GM19468 (cell line): ENCODE results near the gene TRAF1.

Experiments
- ATAC-seq: cut with Tn5 transposase; IDR thresholded peaks from one replicate; pipeline ENCODE4 v1.9.1; 2021; ENCODE audit warnings: mild to moderate bottlenecking, moderate library complexity, moderate number of reproducible peaks; ENCODE audit not compliant: unreplicated experiment; ENCODE audit errors: extremely low read depth

The TRAF1 gene

DNA sequence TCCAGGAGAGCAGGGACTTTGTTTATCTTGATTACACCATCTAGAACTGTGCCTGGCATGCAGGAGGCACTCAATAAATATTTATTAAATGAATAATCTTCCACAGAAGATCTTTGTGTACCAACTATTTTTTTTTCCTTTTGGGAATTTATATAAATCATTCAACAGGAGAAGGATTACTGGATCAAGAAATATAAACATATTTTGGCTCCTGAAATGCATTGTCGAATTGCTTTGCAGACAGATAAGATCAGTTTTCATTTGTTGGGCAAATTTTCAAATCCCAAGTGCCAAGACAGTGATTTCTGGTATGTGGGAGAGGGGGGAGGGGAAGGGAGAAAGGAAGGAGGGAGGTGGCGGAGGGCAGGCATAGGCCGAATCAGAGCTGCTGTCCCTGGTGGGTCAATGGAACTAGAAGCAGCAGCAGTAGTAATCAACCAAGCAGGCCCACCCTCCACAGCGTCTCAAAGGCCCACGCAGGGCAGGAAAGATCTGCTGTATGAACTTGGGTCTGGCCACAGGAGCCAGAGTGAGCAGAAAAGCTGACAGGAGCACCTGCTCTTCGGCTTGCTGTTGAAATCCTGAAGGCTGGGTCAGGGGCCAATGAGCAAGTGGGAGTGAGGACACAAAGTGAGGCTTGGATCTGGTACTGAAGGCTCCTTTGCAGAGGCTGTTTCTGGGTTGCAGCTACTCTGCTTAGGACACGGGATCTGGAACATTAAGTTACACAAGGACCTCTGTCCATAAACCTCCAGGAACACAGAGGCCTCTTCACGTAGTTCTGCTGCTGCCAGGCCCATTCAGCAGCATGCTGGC is 15.8 kb upstream of the TRAF1 start:
- ATAC-seq, result no peak

DNA sequence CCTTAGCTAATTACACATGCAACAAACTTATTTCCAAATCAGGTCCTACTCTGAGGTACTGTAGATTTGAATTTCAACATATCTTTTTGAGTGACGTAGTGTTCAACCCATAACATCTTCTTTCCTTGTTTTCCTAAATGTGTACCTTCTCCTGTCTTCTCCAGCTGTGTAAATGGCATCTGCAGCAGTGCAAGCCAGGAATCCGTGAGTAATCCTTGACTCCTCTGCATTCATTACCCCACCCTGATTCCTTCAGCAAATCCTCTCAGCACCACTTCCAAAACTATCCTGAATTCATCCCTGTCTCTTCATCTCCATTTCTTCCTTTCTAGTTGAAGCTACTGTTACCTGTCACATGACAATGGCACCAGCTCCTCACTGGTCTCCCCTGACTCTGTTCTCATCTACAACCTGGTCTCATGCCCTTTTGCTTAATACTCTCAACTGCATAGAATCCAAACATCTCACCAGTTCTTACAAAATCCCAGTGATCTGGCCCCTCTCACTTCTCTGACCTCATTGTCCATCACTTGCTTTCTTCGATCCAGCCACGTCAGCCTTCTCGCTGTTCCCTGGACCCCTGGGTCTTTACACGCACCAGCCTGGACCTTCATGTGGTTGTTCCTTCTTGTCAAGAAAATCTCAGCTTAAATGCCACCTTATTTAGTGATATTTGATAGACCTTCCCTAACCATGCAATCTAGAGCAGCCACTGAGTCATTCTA is 14.6 kb upstream of the TRAF1 start:
- no peak for ATAC-seq

DNA sequence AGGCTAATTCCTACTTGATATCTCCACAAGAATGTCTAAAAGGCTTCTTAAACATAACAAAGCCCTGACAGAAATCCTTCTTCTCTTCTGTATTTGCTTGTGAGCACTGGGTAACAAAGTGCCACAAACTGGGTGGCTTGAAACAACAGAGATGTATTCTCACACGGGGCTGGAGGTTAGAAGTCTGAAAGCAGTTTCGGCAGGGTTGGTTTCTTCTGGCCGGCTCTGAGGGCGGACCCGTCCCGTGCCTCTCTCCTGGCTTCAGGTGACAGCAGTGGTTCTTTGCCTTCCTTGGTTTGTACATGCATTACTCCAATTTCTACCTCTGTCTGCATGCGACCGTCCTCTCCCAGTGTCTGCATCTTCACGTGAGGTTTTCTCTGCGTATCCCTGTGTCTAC is 14.0 kb upstream of the TRAF1 start:
- ATAC-seq, result no peak

DNA sequence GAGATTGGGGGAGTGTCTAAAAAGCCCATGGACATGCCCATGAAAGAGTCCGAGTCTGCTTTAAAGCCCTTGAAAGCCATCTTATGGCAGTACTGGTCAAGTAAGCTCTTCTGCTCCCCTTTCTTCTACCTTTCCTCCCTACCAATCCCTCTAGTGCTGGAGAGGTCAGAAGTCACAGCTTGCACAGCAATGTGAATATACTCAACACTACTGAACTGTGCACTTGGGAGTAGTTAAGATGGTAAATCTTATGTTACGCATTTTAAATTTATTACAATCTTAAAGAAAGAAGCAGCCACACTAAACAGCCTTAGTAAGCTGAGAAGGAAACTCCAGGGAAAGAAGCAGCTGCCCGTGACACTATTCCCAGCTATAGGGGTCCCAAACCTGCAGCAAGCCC is 12.3 kb upstream of the TRAF1 start:
- ATAC-seq, result no peak

DNA sequence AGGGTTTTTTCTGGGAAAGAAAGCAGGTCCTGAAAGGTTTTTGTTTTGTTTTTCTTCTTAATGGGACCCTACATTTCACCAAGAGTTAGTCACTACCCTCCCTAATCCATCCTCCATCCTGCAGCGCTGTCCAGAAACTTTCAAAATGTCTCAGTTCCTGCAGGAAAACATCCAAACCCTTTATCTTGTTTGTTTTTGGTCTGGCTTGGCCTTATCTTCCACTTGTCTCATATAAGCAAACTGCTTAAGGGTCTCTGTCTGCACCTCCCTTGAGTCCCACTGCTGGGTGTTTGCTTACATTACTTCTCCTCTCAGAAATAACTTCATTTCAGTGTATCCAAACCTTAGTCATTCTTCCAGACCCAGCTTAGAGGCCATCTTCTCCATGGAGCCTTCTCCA is 11.0 kb upstream of the TRAF1 start:
- ATAC-seq, result no peak

DNA sequence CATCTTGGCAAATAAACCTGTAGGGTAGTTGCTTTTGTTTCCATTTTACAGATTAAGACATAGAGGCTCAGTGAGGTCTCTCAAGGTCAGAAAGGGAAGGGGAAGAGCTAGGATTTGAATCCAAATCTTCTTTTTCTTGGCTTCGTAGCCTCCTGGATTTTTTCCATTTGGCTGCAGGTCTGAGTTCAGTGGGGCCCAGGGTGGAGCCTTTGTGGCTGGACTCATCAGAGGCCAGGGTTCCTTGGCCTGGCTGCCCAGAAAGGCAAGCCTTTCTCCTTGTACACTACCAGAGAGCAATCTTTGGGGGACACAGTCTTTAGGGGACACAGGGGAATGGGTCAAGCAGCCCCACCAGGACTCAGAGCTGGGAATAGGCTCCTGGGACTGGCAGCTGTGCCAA is 10.5 kb upstream of the TRAF1 start:
- ATAC-seq, result no peak

DNA sequence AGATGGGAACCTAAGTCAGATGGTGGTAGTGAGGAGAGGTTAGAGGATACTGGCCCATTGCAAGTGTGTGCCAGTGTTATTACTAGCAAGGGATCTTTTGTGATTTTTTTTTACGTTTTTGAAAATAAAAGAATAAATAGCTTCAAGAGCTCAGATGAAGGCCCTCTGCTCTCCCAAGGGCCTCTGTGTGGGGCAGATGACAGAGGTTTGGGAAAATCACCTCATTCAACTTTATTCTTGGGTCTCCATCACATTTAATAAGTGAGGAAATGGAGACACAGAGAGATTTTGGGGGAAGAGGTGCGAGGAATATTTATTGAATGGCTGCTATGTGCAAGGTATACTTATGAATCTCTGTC is 10.1 kb upstream of the TRAF1 start:
- ATAC-seq, result no peak

DNA sequence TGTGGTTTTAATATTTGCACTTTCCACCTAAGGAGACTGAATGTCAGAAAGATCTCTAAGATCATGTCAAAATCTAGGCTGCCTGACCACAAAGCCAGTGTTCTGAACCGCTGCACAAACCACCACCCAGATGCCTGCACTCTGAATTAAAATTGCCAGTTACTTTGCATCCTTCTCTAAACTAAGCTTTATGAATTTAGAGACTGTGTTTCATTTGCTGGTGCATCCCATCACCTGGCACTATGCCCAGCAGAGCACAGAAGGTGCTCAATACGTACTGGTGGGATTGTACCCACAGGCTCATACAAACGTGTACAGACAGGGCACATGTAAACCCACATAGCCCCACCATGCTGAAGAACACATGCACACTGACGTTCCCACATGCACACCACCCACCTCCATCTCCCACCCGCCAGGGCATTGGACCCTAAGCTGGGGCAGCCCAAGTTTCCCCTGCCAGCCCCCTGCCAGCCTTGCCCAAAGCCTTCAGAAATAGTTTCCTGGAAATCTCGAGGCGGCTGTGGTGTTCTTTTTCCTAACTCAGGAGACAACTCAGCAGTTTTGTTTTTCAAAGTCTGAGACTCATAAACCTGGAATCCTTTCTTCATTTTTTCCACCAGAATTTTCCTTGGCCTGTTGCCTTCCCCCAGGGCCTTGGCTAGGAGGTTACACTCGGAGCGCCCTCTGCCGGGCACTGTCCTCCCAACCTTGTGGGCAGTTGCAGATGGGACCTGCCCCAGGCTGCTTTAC is 9.6 kb upstream of the TRAF1 start:
- no peak for ATAC-seq

DNA sequence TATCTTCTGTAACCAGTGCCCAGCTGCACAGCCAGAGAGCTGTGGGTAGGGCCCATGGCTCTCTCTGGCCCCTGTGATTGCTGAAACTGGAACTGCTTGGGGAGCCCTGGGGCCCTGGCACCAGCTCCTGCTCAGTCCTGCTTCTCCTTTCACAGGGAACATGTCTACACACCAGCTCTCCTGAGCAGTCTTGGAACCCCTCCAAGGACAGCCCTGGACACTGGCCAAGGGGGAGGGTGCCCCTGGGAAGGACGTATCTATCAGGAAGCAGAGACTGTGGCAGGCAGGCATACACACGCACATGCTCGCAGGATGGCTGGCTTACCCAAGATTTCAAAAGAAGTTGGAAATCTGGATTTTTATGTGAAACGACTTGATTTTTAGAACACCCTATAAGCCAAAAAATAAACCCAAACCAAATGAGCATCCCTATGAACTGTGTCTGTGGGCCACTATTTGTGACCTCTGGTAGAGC is 8.8 kb upstream of the TRAF1 start:
- no peak for ATAC-seq

DNA sequence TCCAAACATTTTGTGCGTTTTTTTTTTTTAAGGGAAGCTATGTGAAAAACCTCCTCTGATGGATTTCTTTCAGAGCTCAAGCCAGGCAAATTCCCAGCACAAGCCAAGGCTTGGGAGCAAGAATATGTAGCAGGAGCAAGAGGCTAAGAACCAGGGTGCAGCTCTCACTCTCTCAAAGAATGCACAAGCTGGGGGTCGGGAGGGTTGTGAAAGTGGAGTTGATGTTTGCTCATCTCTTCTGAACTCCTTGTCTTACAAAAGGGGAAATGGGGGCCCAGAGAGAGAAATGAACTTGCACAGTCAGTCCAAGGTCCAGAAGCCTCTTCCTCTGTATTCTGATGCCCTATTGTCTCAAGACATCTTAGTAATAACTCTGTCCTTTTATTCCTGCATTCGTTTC is 7.7 kb upstream of the TRAF1 start:
- no peak for ATAC-seq

DNA sequence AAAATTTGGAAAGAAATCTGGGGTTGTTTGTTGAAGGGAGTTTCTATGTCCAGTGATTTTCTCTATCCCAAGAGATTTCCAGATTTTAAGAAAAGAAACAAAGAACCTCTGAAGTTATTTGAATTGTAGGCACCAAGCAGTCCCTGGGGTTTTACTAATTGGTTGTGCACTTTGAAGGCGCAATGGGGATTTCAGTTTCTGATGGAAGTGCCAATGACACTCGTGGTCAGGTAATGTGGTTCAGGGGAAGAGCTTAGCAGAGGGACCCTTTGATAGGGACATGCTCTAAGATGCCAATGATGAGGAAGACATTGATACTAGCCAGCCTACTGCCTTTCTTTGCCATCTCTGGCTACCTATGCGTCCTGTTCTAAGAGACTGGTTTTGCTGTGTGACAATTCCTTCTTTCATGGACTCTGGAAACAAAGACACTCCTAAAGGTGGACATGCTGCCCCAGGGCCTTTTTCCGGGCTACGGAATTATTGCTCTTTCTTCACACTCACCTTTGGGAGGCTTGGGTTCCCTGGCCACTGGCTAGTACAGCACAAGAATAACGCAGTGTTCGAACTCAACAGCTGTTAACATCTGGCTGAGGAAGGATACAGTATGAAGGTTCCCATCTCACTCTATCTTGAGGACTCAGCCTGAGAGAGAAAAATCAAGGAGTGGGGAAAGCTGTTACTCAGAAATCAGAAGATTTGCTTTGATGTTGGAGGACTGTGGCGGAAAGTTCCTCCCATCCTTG is 6.9 kb upstream of the TRAF1 start:
- ATAC-seq, result no peak

DNA sequence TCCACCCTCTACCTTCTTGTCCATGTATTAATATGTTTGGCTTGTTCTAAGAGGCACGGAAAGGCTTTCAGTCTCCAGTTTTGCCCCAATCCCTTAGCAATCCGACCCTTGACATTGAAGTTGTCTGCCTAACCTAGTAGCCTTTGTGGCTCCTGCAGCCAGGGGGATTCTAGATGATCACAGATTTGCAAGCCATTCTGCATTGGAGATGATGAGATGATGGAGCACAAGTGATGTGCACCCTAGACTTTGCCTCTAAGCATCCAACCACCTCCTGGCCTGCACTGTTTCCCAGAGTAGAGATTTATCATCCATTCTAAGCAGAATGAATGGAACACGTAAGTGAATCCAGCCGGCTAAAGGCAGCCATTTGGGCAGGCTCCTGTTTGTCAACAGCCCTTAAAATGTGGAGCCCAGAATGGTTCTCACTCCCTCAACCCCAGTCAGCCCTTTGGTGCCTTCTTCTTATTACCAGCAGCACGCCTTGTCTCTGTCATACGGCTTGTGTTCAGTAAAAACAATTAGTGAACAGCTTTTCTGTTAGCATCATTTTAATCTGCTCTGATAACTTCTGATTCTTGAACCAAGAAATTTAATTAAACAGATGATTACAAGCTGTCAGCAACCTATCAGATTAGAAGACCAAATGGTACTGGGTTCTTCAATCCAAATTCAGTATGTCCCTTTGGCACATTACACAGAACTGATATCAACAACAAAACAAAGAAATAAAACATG is 5.7 kb upstream of the TRAF1 start:
- ATAC-seq, result no peak

DNA sequence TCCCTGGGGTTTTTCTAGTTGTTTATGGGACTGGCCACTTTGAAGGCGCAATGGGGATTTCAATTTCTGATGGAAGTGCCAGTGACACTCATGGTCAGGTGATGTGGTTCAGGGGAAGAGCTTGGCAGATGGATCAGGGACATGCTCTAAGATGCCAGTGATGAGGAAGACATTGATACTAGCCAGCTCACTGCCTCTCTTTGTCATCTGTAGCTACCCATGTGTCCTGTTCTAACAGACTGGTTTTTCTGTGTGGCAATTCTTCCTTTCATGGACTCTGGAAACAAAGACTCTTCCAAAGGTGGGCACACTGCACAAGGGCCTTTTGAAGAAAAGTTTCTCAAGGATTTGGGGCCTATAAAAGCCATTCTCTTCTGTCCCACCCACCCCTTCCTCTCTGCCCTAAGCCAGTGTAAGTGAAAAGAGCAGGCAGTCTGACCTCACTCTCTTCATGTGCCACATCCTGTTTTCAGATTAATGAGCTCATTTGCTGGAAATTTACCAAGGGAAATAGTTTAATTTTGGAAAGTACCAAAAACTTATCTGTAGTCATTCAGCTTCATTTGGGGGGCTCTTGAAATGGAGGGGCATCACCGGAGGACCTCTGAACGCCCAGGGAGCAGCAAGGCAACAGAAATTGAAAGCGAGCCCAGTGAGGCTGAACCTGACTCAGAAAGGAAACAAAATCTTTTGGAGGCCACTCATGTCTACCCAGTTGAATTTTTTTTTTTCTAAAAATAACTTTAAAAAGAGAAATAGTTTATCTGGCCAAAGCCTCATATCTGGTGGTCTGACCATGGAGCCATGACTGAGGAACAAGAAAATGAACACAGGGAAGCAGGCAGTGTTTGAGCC is 4.9 kb upstream of the TRAF1 start:
- ATAC-seq, result no peak

DNA sequence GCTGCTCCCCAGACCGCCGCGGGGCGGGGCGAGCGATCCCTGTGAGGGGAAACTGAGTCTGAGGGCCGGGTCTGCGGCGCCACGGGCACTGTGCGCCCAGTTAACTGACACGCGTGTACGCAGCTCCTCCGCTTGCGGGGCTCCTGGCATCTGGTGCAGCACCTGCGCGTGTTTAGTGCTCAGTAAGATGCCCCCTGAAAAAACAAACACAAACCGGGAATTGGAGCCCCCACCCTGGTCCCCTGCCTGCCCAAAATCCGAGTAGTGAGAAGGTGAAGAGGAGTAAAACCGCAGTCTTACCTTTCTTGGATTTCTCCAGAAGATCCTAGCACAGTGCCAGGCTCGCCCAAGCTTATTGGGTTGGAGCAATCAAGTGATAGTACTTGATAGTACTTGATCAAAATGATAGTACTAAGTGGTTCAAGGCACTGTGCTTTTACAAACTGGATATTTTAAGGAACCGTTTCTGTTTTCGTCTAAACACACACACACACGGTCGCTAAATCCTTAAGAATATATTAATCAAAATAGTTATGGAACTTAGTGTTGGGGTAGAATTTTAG is 2.7 kb upstream of the TRAF1 start:
- no peak for ATAC-seq

DNA sequence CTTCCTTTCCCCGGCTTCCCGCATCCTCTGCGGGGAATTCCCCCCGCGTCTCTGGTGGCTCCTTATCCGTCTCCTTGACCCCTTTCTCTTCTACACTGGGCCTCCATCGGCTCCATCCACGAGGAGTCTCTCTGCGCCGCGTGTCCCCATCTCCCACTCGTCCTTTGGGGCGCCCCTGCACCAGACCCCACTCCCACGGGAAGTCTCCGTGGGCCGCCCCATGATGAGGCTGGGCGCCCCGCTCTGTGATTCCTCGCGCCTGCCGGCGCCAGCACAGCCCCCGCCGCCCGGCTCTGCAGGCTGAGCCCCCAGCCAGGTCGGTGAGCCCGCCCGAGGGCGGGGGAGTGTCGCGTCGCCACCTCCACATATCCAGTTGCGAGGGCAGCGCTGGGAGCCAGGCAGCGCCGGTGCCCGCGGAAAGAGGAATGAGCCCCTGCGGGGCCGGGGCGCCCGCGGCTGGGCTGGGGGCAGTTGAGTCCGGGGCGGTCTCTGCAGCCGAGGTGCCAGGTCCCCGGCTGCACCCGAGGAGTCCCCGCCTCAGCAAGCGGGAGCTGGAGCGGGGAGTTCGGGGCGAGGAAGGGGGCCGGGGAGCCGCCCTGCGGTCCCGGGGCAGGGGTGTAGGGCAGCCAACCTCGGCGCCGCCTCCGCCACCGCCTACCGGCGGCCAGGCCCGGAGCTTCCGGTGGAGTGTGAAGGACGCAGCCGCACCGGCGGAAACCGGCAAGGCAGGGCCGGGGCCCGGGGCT is 2.1 kb upstream of the TRAF1 start:
- ATAC-seq, result peak; percentile 13

DNA sequence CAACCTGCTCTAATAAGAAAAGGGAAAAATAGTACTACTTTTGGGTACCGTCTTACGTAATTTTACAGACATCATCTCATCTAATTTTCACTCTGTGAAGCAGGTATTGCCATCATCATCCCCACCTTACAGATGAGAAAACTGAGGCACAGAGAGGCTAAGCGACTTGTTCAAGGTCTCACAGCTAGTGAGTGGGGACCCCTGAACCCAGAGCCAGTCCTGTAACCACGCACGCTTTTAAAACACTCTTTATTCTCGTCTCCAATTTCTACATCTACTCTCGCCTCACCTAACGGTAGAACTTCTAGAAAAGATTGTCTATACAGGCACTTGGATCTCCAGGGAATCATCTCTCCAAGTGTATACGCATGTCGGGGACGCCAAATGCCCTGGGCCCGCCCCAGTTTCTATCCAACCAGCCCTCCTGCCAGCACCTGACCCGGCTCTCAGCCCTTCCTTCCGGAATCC is 1.5 kb upstream of the TRAF1 start:
- ATAC-seq, result no peak

DNA sequence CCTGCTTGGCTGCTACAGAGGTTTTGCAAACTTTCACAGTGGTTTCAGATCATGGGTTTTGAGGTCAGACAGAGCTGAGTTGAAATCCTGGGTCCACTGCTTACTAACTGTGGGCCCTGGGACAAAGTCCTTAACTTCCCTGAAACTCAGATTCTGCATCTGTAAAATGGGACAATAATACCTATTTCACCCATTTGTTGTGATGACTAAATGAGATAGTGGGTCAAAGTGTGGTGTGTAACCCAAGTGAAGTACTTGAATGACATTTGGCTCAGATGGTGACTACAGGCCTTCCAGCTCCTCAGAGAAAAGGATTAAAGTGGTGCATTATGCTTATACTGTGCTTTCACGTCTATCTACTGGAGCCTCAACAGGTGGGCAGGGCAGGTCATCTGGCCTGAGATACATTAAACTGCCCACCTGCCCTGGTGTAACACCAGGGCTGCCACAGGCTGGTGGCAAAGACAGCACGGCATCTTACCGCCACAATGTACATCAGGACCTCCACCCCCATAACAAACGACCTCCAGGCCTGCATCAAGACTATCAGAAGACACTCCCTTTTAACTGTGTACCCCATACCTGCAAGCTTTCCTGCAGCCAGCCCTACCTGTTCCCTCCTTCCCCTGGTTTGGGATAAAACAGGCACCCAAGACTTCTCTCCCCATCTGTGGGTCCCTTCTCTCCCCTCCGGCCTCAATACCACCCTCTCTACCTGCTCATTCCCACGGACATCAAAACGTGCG is 846 bp upstream of the TRAF1 start:
- no peak for ATAC-seq
